BLaER1 (cell line): ENCODE results near the gene TRIM38.
A peak's percentile ranks its signal among the peaks of the same experiment; 100 is the strongest.
"Not testable (repeated sequence)": the region's sequence is repeated elsewhere in the genome, so short reads cannot be mapped to it uniquely, and the experiment has no call there.

Experiments
- H3K27ac ChIP-seq: shearing (Covaris generic); formaldehyde crosslinking; 2 replicates; pipeline ENCODE4 v1.8.1; 2022
- H3K27me3 ChIP-seq: shearing (Covaris generic); formaldehyde crosslinking; 2 replicates; pipeline ENCODE4 v1.8.1; 2022
- H3K36me3 ChIP-seq: shearing (Covaris generic); formaldehyde crosslinking; 2 replicates; pipeline ENCODE4 v1.8.1; 2022
- H3K4me1 ChIP-seq: shearing (Covaris generic); formaldehyde crosslinking; 2 replicates; pipeline ENCODE4 v1.8.1; 2022
- H3K4me2 ChIP-seq: shearing (Covaris generic); formaldehyde crosslinking; 2 replicates; pipeline ENCODE4 v1.8.1; 2022
- H3K4me3 ChIP-seq: shearing (Covaris generic); formaldehyde crosslinking; 2 replicates; pipeline ENCODE4 v1.8.1; 2022
- H3K9ac ChIP-seq: shearing (Covaris generic); formaldehyde crosslinking; 2 replicates; pipeline ENCODE4 v1.8.1; 2022
- H3K9me3 ChIP-seq: shearing (Covaris generic); formaldehyde crosslinking; 2 replicates; pipeline ENCODE4 v1.8.1; 2022
- H4K20me1 ChIP-seq: shearing (Covaris generic); formaldehyde crosslinking; 2 replicates; pipeline ENCODE4 v1.8.1; 2022
- Cebpa-rat ChIP-seq: shearing (Covaris generic); IDR thresholded peaks from 2 replicates; pipeline ENCODE4 v1.8.1; 2022

The TRIM38 gene

GRCh38 chr6:26003102-26003694, 40.6 kb downstream of the TRIM38 start:
- Histone ChIP-seq H3K27me3 (no peaks in the 10 kb centered on the region), H3K9me3 (no peaks in the 10 kb centered on the region), H3K9ac (no peak overlapping the region), H3K4me1 (no peaks in the 10 kb centered on the region), H3K27ac (no peak overlapping the region), H3K4me2 (no peak overlapping the region), H3K4me3 (no peak overlapping the region), H3K36me3 (peaks cover 11% of the 10 kb centered on the region), H4K20me1 (no peaks in the 10 kb centered on the region)
- TF ChIP-seq Cebpa-rat = no peak

GRCh38 chr6:26006086-26006939, 43.7 kb downstream of the TRIM38 start:
- Histone ChIP-seq H4K20me1 (no peaks in the 10 kb centered on the region), H3K4me3 (no peak overlapping the region), H3K9me3 (no peaks in the 10 kb centered on the region), H3K27ac (no peak overlapping the region), H3K9ac (no peak overlapping the region), H3K4me1 (peaks cover 18% of the 10 kb centered on the region), H3K27me3 (no peaks in the 10 kb centered on the region), H3K4me2 (no peak overlapping the region), H3K36me3 (no peaks in the 10 kb centered on the region)
- no peak for TF ChIP-seq Cebpa-rat

- H3K4me2 ChIP-seq, H3K27ac ChIP-seq, H3K27me3 ChIP-seq, H4K20me1 ChIP-seq, H3K9me3 ChIP-seq, H3K4me3 ChIP-seq, H3K9ac ChIP-seq, H3K36me3 ChIP-seq: not testable (repeated sequence)
- H3K4me1 ChIP-seq = peaks cover 18% of the 10 kb centered on the region
These were observed 44.3 kb downstream of the TRIM38 start for GRCh38 chr6:26006940-26007305.

GRCh38 chr6:26008470-26008869, 45.9 kb downstream of the TRIM38 start:
- TF ChIP-seq Cebpa-rat = no peak
- peaks cover 18% of the 10 kb centered on the region for H3K4me1 ChIP-seq
- H3K4me2 ChIP-seq = peak overlapping the region; percentile 18; the same call in 1 of the 2 replicates
- no peaks in the 10 kb centered on the region for H3K27me3 ChIP-seq
- no peaks in the 10 kb centered on the region for H3K9me3 ChIP-seq
- H3K27ac ChIP-seq = no peak overlapping the region
- no peak overlapping the region for H3K4me3 ChIP-seq
- H3K9ac ChIP-seq = no peak overlapping the region
- H3K36me3 ChIP-seq = no peaks in the 10 kb centered on the region
- no peaks in the 10 kb centered on the region for H4K20me1 ChIP-seq

- H4K20me1 ChIP-seq = no peaks in the 10 kb centered on the region
- H3K4me2 ChIP-seq = 0 out of 2 replicates have a peak overlapping the region, but pooled peaks have one; percentile 27
- no peaks in the 10 kb centered on the region for H3K9me3 ChIP-seq
- H3K9ac ChIP-seq = no peak overlapping the region
- no peaks in the 10 kb centered on the region for H3K36me3 ChIP-seq
- TF ChIP-seq Cebpa-rat = no peak
- H3K4me3 ChIP-seq = no peak overlapping the region
- H3K27ac ChIP-seq = no peak overlapping the region
- no peaks in the 10 kb centered on the region for H3K27me3 ChIP-seq
- H3K4me1 ChIP-seq = peaks cover 18% of the 10 kb centered on the region
These were observed 47.2 kb downstream of the TRIM38 start for GRCh38 chr6:26009817-26010216.

GRCh38 chr6:26012061-26012460, 49.5 kb downstream of the TRIM38 start:
- TF ChIP-seq Cebpa-rat = no peak
- H3K27ac ChIP-seq = no peak overlapping the region
- peaks cover 18% of the 10 kb centered on the region for H3K4me1 ChIP-seq
- no peak overlapping the region for H3K9ac ChIP-seq
- H3K4me2 ChIP-seq = no peak overlapping the region
- no peaks in the 10 kb centered on the region for H3K36me3 ChIP-seq
- no peaks in the 10 kb centered on the region for H3K27me3 ChIP-seq
- H3K4me3 ChIP-seq = no peak overlapping the region
- no peaks in the 10 kb centered on the region for H4K20me1 ChIP-seq
- peaks cover 3% of the 10 kb centered on the region for H3K9me3 ChIP-seq

- H3K27me3 ChIP-seq, H3K36me3 ChIP-seq, H4K20me1 ChIP-seq, H3K4me1 ChIP-seq, H3K9ac ChIP-seq, H3K4me2 ChIP-seq, H3K4me3 ChIP-seq, H3K27ac ChIP-seq: not testable (repeated sequence)
- H3K9me3 ChIP-seq = peaks cover 24% of the 10 kb centered on the region
These were observed 51.8 kb downstream of the TRIM38 start for GRCh38 chr6:26014386-26014785.

GRCh38 chr6:26016245-26016962, 53.8 kb downstream of the TRIM38 start:
- no peak for TF ChIP-seq Cebpa-rat
- H3K36me3 ChIP-seq = no peaks in the 10 kb centered on the region
- no peak overlapping the region for H3K4me3 ChIP-seq
- H3K27me3 ChIP-seq = no peaks in the 10 kb centered on the region
- H3K4me1 ChIP-seq = no peaks in the 10 kb centered on the region
- H3K4me2 ChIP-seq = no peak overlapping the region
- H3K9ac ChIP-seq = no peak overlapping the region
- H3K9me3 ChIP-seq = peaks cover 30% of the 10 kb centered on the region
- no peaks in the 10 kb centered on the region for H4K20me1 ChIP-seq
- no peak overlapping the region for H3K27ac ChIP-seq

- Histone ChIP-seq H3K4me3 (no peak overlapping the region), H3K9ac (no peak overlapping the region), H3K27ac (no peak overlapping the region), H3K4me2 (no peak overlapping the region), H3K27me3 (no peaks in the 10 kb centered on the region), H3K36me3 (no peaks in the 10 kb centered on the region), H3K9me3 (peaks cover 30% of the 10 kb centered on the region), H3K4me1 (no peaks in the 10 kb centered on the region), H4K20me1 (no peaks in the 10 kb centered on the region)
- no peak for TF ChIP-seq Cebpa-rat
These were observed 54.5 kb downstream of the TRIM38 start for GRCh38 chr6:26016963-26017631.

GRCh38 chr6:26017632-26017966, 55.0 kb downstream of the TRIM38 start:
- no peak overlapping the region for H3K4me3 ChIP-seq
- H3K9ac ChIP-seq = no peak overlapping the region

More at GRCh38 chr6:26017632-26017966, 55.0 kb downstream of the TRIM38 start:
- Histone ChIP-seq H3K9me3 (peaks cover 30% of the 10 kb centered on the region), H3K27me3 (no peaks in the 10 kb centered on the region), H3K4me2 (no peak overlapping the region), H3K27ac (no peak overlapping the region), H3K4me1 (peaks cover 5% of the 10 kb centered on the region), H4K20me1 (no peaks in the 10 kb centered on the region), H3K36me3 (no peaks in the 10 kb centered on the region)
- no peak for TF ChIP-seq Cebpa-rat
